GM23338 (cell line): Measurements from ENCODE around the gene CLK1. TPM values are rescaled to one million over a fixed set of nuclear protein-coding genes. Genes with fewer than 3 reads are reported as not detected.

Experiments used
- ATAC-seq: fragments of 200-7000 bp; cut with Tn5 transposase; 3 replicates; pipeline ENCODE4 v1.9.1; 2020
- DNase-seq: peaks from one replicate; pipeline ENCODE4 v3.0.0-alpha.2; 2015; ENCODE audit warnings: low spot score
- H2AFZ ChIP-seq: fragments of 200-600 bp; sonication (generic); 2 replicates; pipeline ENCODE4 v1.8.0; 2016; ENCODE audit warnings: antibody characterized with exemption, mild to moderate bottlenecking, moderate library complexity
- H3F3A ChIP-seq: fragments of 200-600 bp; sonication (generic); replicated peaks from 2 replicates; pipeline ENCODE4 v1.8.0; 2017; ENCODE audit warnings: antibody characterized with exemption, mixed run types, low read depth
- H3K27ac ChIP-seq: fragments of 200-600 bp; sonication (generic); 2 replicates; pipeline ENCODE4 v1.6.1; 2016; ENCODE audit warnings: low read depth
- H3K27me3 ChIP-seq: fragments of 200-600 bp; sonication (generic); 2 replicates; pipeline ENCODE4 v1.8.0; 2016; ENCODE audit warnings: mild to moderate bottlenecking, mixed run types, moderate library complexity; ENCODE audit not compliant: insufficient read depth
- H3K36me3 ChIP-seq: fragments of 200-600 bp; sonication (generic); 2 replicates; pipeline ENCODE4 v1.8.0; 2016; ENCODE audit warnings: mild to moderate bottlenecking; ENCODE audit not compliant: insufficient read depth
- H3K4me1 ChIP-seq: fragments of 200-600 bp; sonication (generic); 2 replicates; pipeline ENCODE4 v1.8.0; 2016; ENCODE audit warnings: mild to moderate bottlenecking, moderate library complexity; ENCODE audit not compliant: insufficient read depth
- H3K4me2 ChIP-seq: fragments of 200-600 bp; sonication (generic); 2 replicates; pipeline ENCODE4 v1.7.1; 2017; ENCODE audit warnings: mixed run types
- H3K4me3 ChIP-seq: fragments of 200-600 bp; sonication (generic); 2 replicates; pipeline ENCODE4 v1.6.1; 2016; ENCODE audit warnings: mixed run types
- H3K79me2 ChIP-seq: fragments of 200-600 bp; sonication (generic); replicated peaks from 2 replicates; pipeline ENCODE4 v1.8.0; 2017; ENCODE audit warnings: mild to moderate bottlenecking; ENCODE audit not compliant: insufficient read depth
- H3K9me2 ChIP-seq: fragments of 200-600 bp; sonication (generic); 2 replicates; pipeline ENCODE4 v1.8.0; 2017; ENCODE audit not compliant: insufficient read depth
- H4K20me1 ChIP-seq: fragments of 200-600 bp; sonication (generic); replicated peaks from 2 replicates; pipeline ENCODE4 v1.8.0; 2017; ENCODE audit warnings: mild to moderate bottlenecking; ENCODE audit not compliant: insufficient read depth
- H3K27ac Mint-ChIP-seq: 2 replicates; pipeline ENCODE4 v1.8.0; 2020; ENCODE audit warnings: inconsistent platforms, mild to moderate bottlenecking, moderate library complexity, mixed read lengths
- H3K27me3 Mint-ChIP-seq: 3 replicates; pipeline ENCODE4 v1.8.0; 2022; ENCODE audit warnings: low read depth, mild to moderate bottlenecking, moderate library complexity, mixed read lengths, inconsistent platforms; ENCODE audit not compliant: insufficient read depth, poor library complexity
- H3K36me3 Mint-ChIP-seq: 3 replicates; pipeline ENCODE4 v1.8.0; 2021; ENCODE audit warnings: low read depth, mild to moderate bottlenecking, inconsistent platforms, moderate library complexity, mixed read lengths
- H3K4me1 Mint-ChIP-seq: 3 replicates; pipeline ENCODE4 v1.8.0; 2020; ENCODE audit warnings: mild to moderate bottlenecking, inconsistent platforms, mixed read lengths
- H3K4me3 Mint-ChIP-seq: 3 replicates; pipeline ENCODE4 v1.8.0; 2021; ENCODE audit warnings: moderate library complexity, mild to moderate bottlenecking, inconsistent platforms, mixed read lengths
- H3K9me3 Mint-ChIP-seq: 3 replicates; pipeline ENCODE4 v1.8.0; 2020; ENCODE audit warnings: moderate library complexity, mild to moderate bottlenecking, inconsistent platforms, mixed read lengths
- CREB1 ChIP-seq: fragments of 250-450 bp; sonication (Bioruptor Pico); IDR thresholded peaks from 2 replicates; pipeline ENCODE4 v1.5.0; 2020; ENCODE audit warnings: low read depth, mild to moderate bottlenecking, moderate library complexity
- CTCF ChIP-seq, 2 experiments: fragments of 200-600 bp in 1 of 2; sonication (generic) in 1 of 2; conservative IDR thresholded peaks; 2 replicates each; pipeline versions ENCODE4 v1.5.1 to v1.6.1; 2016 to 2017; ENCODE audit warnings: antibody characterized with exemption in 2 of 2, low read depth in 2 of 2, mild to moderate bottlenecking in 2 of 2, moderate library complexity in 1 of 2
- EZH2 ChIP-seq: fragments of 200-600 bp; sonication (generic); IDR thresholded peaks from one replicate; pipeline ENCODE4 v1.8.0; 2017; ENCODE audit warnings: antibody characterized with exemption, mild to moderate bottlenecking, low read depth; ENCODE audit not compliant: unreplicated experiment
- POLR2AphosphoS5 ChIP-seq: IDR thresholded peaks from 2 replicates; pipeline ENCODE4 v1.6.1; 2016; ENCODE audit warnings: antibody characterized with exemption, low read depth
- STAT1 ChIP-seq: IDR thresholded peaks from one replicate; pipeline ENCODE4 v1.6.1; 2016; ENCODE audit warnings: antibody characterized with exemption; ENCODE audit not compliant: unreplicated experiment
- ZNF331 ChIP-seq: fragments of 250-450 bp; sonication (Bioruptor Pico); IDR thresholded peaks from 2 replicates; pipeline ENCODE4 v1.5.0; 2020; ENCODE audit warnings: low read depth, mild to moderate bottlenecking, moderate library complexity
- polyA plus RNA-seq: library from polyadenylated mRNA; unstranded; fragments of >200 nt; fragmentation: Nextera tagmentation; extraction: Ambion mirVana; gene quantifications from 2 replicates; pipeline ENCODE4 v1.2.1, GENCODE V29; 2016
- total RNA-seq: library from RNA; depleted of rRNA; stranded (reverse); fragments of >200 nt; shearing (Covaris generic); gene quantifications from 2 replicates; pipeline ENCODE4 v1.2.3, GENCODE V29; 2014
- TF ChIP-seq, protein P1 (sequence below): IDR thresholded peaks from one replicate; pipeline ENCODE4 v1.6.1; 2018; ENCODE audit warnings: antibody characterized with exemption; ENCODE audit not compliant: unreplicated experiment
- TF ChIP-seq, protein P2 (sequence below): fragments of 250-450 bp; sonication (Bioruptor Pico); IDR thresholded peaks from 2 replicates; pipeline ENCODE4 v1.5.0; 2020; ENCODE audit warnings: mild to moderate bottlenecking, moderate library complexity

CLK1 gene
- total and polyA plus RNA-seq, 2 experiments from 2014 or later: 26.7 to 36.0 TPM

DNA sequence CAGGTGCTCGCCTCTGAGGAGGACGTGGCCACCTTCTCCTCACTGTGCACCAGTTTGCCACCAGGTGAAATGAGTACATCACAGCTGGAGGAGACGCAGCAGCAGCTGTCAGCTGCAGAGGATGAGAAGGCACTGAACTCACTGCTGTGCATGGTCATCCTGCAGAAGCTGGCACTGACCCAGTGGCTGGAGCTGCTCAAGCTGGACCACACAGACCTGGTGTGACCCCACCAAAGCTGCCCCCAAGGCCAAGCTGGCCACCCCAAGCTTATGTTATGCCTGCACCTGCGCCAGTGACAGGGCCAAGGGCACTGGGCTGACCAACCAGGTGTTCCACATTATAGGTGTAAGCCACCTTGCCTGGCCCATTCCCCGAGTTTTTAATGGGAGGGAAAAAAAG is 19.3 kb downstream of the CLK1 start:
- no peaks in the 10 kb centered on the region for H3K9me2 ChIP-seq

More for the DNA sequence above, 19.3 kb downstream of the CLK1 start:
- Histone ChIP-seq H3K27ac (no peak overlapping the region), H2AFZ (no peak overlapping the region), H3K4me1 (no peaks in the 10 kb centered on the region), H4K20me1 (no peaks in the 10 kb centered on the region; the same call in 1 of the 2 replicates), H3K27me3 (no peaks in the 10 kb centered on the region), H3K4me3 (no peak overlapping the region), H3F3A (no peaks in the 10 kb centered on the region), H3K36me3 (no peaks in the 10 kb centered on the region), H3K79me2 (no peaks in the 10 kb centered on the region), H3K4me2 (no peak overlapping the region)
- Mint-ChIP-seq H3K36me3 (no peaks in the 10 kb centered on the region), H3K4me1 (no peaks in the 10 kb centered on the region), H3K27me3 (peaks cover 2% of the 10 kb centered on the region), H3K4me3 (no peak overlapping the region), H3K27ac (no peak overlapping the region), H3K9me3 (no peaks in the 10 kb centered on the region)
- DNase-seq: no peak
- no peak for ATAC-seq
- TF ChIP-seq ZNF331 (CRISPR knock-in tag) (no peak), CTCF (conservative IDR thresholded peaks at IDR 0.05; ENCODE audit: low read depth in 2 of 2) (no peak), STAT1 (no peak), EZH2 (no peak), CREB1 (CRISPR knock-in tag) (no peak), POLR2AphosphoS5 (no peak)
- TF ChIP-seq, protein P1, sequence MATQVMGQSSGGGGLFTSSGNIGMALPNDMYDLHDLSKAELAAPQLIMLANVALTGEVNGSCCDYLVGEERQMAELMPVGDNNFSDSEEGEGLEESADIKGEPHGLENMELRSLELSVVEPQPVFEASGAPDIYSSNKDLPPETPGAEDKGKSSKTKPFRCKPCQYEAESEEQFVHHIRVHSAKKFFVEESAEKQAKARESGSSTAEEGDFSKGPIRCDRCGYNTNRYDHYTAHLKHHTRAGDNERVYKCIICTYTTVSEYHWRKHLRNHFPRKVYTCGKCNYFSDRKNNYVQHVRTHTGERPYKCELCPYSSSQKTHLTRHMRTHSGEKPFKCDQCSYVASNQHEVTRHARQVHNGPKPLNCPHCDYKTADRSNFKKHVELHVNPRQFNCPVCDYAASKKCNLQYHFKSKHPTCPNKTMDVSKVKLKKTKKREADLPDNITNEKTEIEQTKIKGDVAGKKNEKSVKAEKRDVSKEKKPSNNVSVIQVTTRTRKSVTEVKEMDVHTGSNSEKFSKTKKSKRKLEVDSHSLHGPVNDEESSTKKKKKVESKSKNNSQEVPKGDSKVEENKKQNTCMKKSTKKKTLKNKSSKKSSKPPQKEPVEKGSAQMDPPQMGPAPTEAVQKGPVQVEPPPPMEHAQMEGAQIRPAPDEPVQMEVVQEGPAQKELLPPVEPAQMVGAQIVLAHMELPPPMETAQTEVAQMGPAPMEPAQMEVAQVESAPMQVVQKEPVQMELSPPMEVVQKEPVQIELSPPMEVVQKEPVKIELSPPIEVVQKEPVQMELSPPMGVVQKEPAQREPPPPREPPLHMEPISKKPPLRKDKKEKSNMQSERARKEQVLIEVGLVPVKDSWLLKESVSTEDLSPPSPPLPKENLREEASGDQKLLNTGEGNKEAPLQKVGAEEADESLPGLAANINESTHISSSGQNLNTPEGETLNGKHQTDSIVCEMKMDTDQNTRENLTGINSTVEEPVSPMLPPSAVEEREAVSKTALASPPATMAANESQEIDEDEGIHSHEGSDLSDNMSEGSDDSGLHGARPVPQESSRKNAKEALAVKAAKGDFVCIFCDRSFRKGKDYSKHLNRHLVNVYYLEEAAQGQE: no peak
- TF ChIP-seq, protein P2, sequence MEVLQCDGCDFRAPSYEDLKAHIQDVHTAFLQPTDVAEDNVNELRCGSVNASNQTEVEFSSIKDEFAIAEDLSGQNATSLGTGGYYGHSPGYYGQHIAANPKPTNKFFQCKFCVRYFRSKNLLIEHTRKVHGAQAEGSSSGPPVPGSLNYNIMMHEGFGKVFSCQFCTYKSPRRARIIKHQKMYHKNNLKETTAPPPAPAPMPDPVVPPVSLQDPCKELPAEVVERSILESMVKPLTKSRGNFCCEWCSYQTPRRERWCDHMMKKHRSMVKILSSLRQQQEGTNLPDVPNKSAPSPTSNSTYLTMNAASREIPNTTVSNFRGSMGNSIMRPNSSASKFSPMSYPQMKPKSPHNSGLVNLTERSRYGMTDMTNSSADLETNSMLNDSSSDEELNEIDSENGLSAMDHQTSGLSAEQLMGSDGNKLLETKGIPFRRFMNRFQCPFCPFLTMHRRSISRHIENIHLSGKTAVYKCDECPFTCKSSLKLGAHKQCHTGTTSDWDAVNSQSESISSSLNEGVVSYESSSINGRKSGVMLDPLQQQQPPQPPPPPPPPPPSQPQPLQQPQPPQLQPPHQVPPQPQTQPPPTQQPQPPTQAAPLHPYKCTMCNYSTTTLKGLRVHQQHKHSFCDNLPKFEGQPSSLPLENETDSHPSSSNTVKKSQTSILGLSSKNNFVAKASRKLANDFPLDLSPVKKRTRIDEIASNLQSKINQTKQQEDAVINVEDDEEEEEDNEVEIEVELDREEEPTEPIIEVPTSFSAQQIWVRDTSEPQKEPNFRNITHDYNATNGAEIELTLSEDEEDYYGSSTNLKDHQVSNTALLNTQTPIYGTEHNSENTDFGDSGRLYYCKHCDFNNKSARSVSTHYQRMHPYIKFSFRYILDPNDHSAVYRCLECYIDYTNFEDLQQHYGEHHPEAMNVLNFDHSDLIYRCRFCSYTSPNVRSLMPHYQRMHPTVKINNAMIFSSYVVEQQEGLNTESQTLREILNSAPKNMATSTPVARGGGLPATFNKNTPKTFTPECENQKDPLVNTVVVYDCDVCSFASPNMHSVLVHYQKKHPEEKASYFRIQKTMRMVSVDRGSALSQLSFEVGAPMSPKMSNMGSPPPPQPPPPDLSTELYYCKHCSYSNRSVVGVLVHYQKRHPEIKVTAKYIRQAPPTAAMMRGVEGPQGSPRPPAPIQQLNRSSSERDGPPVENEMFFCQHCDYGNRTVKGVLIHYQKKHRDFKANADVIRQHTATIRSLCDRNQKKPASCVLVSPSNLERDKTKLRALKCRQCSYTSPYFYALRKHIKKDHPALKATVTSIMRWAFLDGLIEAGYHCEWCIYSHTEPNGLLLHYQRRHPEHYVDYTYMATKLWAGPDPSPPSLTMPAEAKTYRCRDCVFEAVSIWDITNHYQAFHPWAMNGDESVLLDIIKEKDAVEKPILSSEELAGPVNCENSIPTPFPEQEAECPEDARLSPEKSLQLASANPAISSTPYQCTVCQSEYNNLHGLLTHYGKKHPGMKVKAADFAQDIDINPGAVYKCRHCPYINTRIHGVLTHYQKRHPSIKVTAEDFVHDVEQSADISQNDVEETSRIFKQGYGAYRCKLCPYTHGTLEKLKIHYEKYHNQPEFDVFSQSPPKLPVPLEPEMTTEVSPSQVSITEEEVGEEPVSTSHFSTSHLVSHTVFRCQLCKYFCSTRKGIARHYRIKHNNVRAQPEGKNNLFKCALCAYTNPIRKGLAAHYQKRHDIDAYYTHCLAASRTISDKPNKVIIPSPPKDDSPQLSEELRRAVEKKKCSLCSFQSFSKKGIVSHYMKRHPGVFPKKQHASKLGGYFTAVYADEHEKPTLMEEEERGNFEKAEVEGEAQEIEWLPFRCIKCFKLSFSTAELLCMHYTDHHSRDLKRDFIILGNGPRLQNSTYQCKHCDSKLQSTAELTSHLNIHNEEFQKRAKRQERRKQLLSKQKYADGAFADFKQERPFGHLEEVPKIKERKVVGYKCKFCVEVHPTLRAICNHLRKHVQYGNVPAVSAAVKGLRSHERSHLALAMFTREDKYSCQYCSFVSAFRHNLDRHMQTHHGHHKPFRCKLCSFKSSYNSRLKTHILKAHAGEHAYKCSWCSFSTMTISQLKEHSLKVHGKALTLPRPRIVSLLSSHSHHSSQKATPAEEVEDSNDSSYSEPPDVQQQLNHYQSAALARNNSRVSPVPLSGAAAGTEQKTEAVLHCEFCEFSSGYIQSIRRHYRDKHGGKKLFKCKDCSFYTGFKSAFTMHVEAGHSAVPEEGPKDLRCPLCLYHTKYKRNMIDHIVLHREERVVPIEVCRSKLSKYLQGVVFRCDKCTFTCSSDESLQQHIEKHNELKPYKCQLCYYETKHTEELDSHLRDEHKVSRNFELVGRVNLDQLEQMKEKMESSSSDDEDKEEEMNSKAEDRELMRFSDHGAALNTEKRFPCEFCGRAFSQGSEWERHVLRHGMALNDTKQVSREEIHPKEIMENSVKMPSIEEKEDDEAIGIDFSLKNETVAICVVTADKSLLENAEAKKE (CRISPR knock-in tag): no peak
